Osteoblast (primary cell): Measurements from ENCODE around the gene USP6NL. TPM values are rescaled to one million over a fixed set of nuclear protein-coding genes. Genes with fewer than 3 reads are reported as not detected.

ENCODE experiments used
- DNase-seq: peaks from one replicate; pipeline ENCODE4 v3.0.0; 2011; ENCODE audit warnings: low spot score, mixed read lengths; ENCODE audit not compliant: insufficient read length; ENCODE audit errors: missing footprints
- H2AFZ ChIP-seq: 2 replicates; pipeline ENCODE4 v1.6.0; 2011; ENCODE audit warnings: mild to moderate bottlenecking, low read length
- H3K27ac ChIP-seq: 2 replicates; pipeline ENCODE4 v1.5.1; 2011; ENCODE audit warnings: mild to moderate bottlenecking, low read depth, low read length, moderate library complexity
- H3K27me3 ChIP-seq: 2 replicates; pipeline ENCODE4 v1.6.0; 2012; ENCODE audit warnings: mild to moderate bottlenecking, control low read depth, inconsistent platforms, low read length, moderate library complexity; ENCODE audit not compliant: insufficient read depth
- H3K36me3 ChIP-seq: 2 replicates; pipeline ENCODE4 v1.5.1; 2011; ENCODE audit warnings: mild to moderate bottlenecking, low read length, control low read depth, moderate library complexity; ENCODE audit not compliant: insufficient read depth
- H3K4me1 ChIP-seq: 2 replicates; pipeline ENCODE4 v1.5.1; 2011; ENCODE audit warnings: mild to moderate bottlenecking, low read length, control low read depth, moderate library complexity; ENCODE audit not compliant: insufficient read depth
- H3K4me2 ChIP-seq: 2 replicates; pipeline ENCODE4 v1.6.0; 2011; ENCODE audit warnings: mild to moderate bottlenecking, low read length; ENCODE audit not compliant: insufficient read depth
- H3K4me3 ChIP-seq: fragments of 200-600 bp; sonication (generic); 3 replicates; pipeline ENCODE4 v1.5.1; 2012; ENCODE audit warnings: mild to moderate bottlenecking, low read length, inconsistent platforms; ENCODE audit not compliant: insufficient read depth
- H3K79me2 ChIP-seq: 2 replicates; pipeline ENCODE4 v1.6.0; 2012; ENCODE audit warnings: mild to moderate bottlenecking, low read length, control low read depth, inconsistent platforms; ENCODE audit not compliant: insufficient read depth
- H3K9me3 ChIP-seq: 2 replicates; pipeline ENCODE4 v1.5.1; 2011; ENCODE audit warnings: low read depth, low read length, control low read depth
- H4K20me1 ChIP-seq: 2 replicates; pipeline ENCODE4 v1.6.0; 2012; ENCODE audit warnings: mild to moderate bottlenecking, low read length, control low read depth; ENCODE audit not compliant: insufficient read depth
- total RNA-seq: library from RNA; depleted of rRNA; stranded (reverse); fragments of >200 nt; gene quantifications from 2 replicates; pipeline ENCODE4 v1.2.3, GENCODE V29; 2012
- TF ChIP-seq, protein P1 (sequence below): IDR thresholded peaks from 2 replicates; pipeline ENCODE4 v1.5.1; 2011; ENCODE audit warnings: mild to moderate bottlenecking, low read depth, low read length, moderate library complexity; ENCODE audit errors: extremely low read depth

USP6NL gene
- total RNA-seq, 1 donor: 13.8 TPM

DNA sequence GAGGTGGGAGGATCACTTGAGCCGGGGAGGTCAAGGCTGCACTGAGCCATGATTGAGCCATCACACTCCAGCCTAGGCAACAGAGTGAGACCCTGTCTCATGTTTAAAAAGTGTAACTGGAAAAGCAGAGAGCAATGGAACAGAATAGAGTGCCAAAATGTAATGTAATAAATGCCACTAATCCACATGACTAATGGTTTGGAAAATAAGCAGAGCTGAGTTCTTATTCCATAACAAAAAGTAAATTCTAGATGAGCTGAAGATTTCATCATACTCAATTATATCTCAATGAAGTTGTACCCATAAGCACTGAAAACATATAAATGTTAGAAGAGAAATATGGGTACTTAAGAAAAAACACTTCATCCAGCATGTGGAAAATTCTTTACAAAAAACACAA, 132.6 kb downstream of the USP6NL start:
- peak; percentile 11 for DNase-seq
- TF ChIP-seq, protein P1, sequence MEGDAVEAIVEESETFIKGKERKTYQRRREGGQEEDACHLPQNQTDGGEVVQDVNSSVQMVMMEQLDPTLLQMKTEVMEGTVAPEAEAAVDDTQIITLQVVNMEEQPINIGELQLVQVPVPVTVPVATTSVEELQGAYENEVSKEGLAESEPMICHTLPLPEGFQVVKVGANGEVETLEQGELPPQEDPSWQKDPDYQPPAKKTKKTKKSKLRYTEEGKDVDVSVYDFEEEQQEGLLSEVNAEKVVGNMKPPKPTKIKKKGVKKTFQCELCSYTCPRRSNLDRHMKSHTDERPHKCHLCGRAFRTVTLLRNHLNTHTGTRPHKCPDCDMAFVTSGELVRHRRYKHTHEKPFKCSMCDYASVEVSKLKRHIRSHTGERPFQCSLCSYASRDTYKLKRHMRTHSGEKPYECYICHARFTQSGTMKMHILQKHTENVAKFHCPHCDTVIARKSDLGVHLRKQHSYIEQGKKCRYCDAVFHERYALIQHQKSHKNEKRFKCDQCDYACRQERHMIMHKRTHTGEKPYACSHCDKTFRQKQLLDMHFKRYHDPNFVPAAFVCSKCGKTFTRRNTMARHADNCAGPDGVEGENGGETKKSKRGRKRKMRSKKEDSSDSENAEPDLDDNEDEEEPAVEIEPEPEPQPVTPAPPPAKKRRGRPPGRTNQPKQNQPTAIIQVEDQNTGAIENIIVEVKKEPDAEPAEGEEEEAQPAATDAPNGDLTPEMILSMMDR: no peak
- no peaks in the 10 kb centered on the region for H3K4me1 ChIP-seq
- no peak overlapping the region for H3K4me2 ChIP-seq
- no peak overlapping the region for H2AFZ ChIP-seq
- no peaks in the 10 kb centered on the region for H4K20me1 ChIP-seq
- H3K4me3 ChIP-seq: no peak overlapping the region
- H3K27ac ChIP-seq: no peak overlapping the region
- H3K79me2 ChIP-seq: no peaks in the 10 kb centered on the region
- no peaks in the 10 kb centered on the region for H3K9me3 ChIP-seq
- H3K27me3 ChIP-seq: no peaks in the 10 kb centered on the region
- no peaks in the 10 kb centered on the region for H3K36me3 ChIP-seq

- no peaks in the 10 kb centered on the region for H3K27me3 ChIP-seq
- no peak overlapping the region for H3K4me3 ChIP-seq
- H2AFZ ChIP-seq: no peak overlapping the region
- no peaks in the 10 kb centered on the region for H3K9me3 ChIP-seq
- H3K79me2 ChIP-seq: no peaks in the 10 kb centered on the region
- no peaks in the 10 kb centered on the region for H3K4me1 ChIP-seq
- TF ChIP-seq, protein P1: no peak
- H4K20me1 ChIP-seq: no peaks in the 10 kb centered on the region
- H3K27ac ChIP-seq: no peak overlapping the region
- H3K4me2 ChIP-seq: no peak overlapping the region
- H3K36me3 ChIP-seq: no peaks in the 10 kb centered on the region
- no peak for DNase-seq
Measured at GRCh38 chr10:11475831-11476434, 135.5 kb downstream of the USP6NL start.

- Histone ChIP-seq H3K4me2 (no peak overlapping the region), H3K4me1 (no peaks in the 10 kb centered on the region)
- no peak for DNase-seq
Measured at GRCh38 chr10:11473128-11473760, 138.2 kb downstream of the USP6NL start.

GRCh38 chr10:11472158-11472753, 139.2 kb downstream of the USP6NL start:
- DNase-seq: peak; percentile 90

More at GRCh38 chr10:11473128-11473760, 138.2 kb downstream of the USP6NL start:
- no peak overlapping the region for H3K27ac ChIP-seq
- no peaks in the 10 kb centered on the region for H3K27me3 ChIP-seq
- no peaks in the 10 kb centered on the region for H3K36me3 ChIP-seq
- H2AFZ ChIP-seq: no peak overlapping the region
- H3K9me3 ChIP-seq: no peaks in the 10 kb centered on the region
- TF ChIP-seq, protein P1: no peak
- H3K4me3 ChIP-seq: no peak overlapping the region
- H3K79me2 ChIP-seq: no peaks in the 10 kb centered on the region
- H4K20me1 ChIP-seq: no peaks in the 10 kb centered on the region

More at GRCh38 chr10:11472158-11472753, 139.2 kb downstream of the USP6NL start:
- Histone ChIP-seq H3K4me3 (no peak overlapping the region), H3K36me3 (no peaks in the 10 kb centered on the region), H3K4me1 (no peaks in the 10 kb centered on the region), H3K9me3 (no peaks in the 10 kb centered on the region), H2AFZ (no peak overlapping the region), H4K20me1 (no peaks in the 10 kb centered on the region), H3K79me2 (no peaks in the 10 kb centered on the region), H3K27me3 (no peaks in the 10 kb centered on the region), H3K27ac (no peak overlapping the region), H3K4me2 (no peak overlapping the region)
- TF ChIP-seq, protein P1: peak; percentile 81
